Activated gamma-delta T cell (primary cell): ENCODE data around the gene ERFE.
"Not testable (repeated sequence)": the region's sequence is repeated elsewhere in the genome, so short reads cannot be mapped to it uniquely, and the experiment has no call there.

Experiments used
- DNase-seq: peaks from one replicate; lab custom pipeline; 2025; lab: John Stamatoyannopoulos, UW

Gene ERFE

GRCh38 chr2:238169708-238170251 is 11.0 kb downstream of the ERFE start:
- DNase-seq, result no peak

- DNase-seq, result no peak
Measured at GRCh38 chr2:238170386-238171071, 11.8 kb downstream of the ERFE start.

- DNase-seq, result not testable (repeated sequence)
Measured at GRCh38 chr2:238171072-238171431, 12.3 kb downstream of the ERFE start.

GRCh38 chr2:238171575-238172187 is 12.9 kb downstream of the ERFE start:
- no peak for DNase-seq

GRCh38 chr2:238172439-238172838 is 13.7 kb downstream of the ERFE start:
- DNase-seq, result no peak

- no peak for DNase-seq
Measured at GRCh38 chr2:238173692-238174091, 14.9 kb downstream of the ERFE start.

- DNase-seq, result no peak
Measured at GRCh38 chr2:238174291-238174690, 15.5 kb downstream of the ERFE start.

GRCh38 chr2:238174701-238175100 is 15.9 kb downstream of the ERFE start:
- no peak for DNase-seq

- DNase-seq, result no peak
Measured at GRCh38 chr2:238176613-238177012, 17.8 kb downstream of the ERFE start.

GRCh38 chr2:238180554-238180953 is 21.8 kb downstream of the ERFE start:
- DNase-seq, result no peak

GRCh38 chr2:238182362-238182761 is 23.6 kb downstream of the ERFE start:
- DNase-seq, result no peak

- no peak for DNase-seq
Measured at GRCh38 chr2:238183821-238184220, 25.1 kb downstream of the ERFE start.

GRCh38 chr2:238187618-238188548 is 29.1 kb downstream of the ERFE start:
- no peak for DNase-seq

GRCh38 chr2:238190445-238190844 is 31.7 kb downstream of the ERFE start:
- DNase-seq, result no peak

GRCh38 chr2:238202326-238203093 is 43.7 kb downstream of the ERFE start:
- DNase-seq, result no peak

GRCh38 chr2:238203094-238203972 is 44.6 kb downstream of the ERFE start, which contains the start of gene ILKAP:
Gene ILKAP (minus strand): TSS chr2:238203695. CDS start chr2:238203553, 142 bp downstream.
- peak; percentile 90 for DNase-seq

GRCh38 chr2:238203973-238204683 is 45.4 kb downstream of the ERFE start:
- no peak for DNase-seq

- DNase-seq, result no peak
Measured at GRCh38 chr2:238207006-238207405, 48.2 kb downstream of the ERFE start.

GRCh38 chr2:238216651-238217184 is 57.9 kb downstream of the ERFE start:
- no peak for DNase-seq
